Activated naive CD8-positive, alpha-beta T cell treated with anti-CD3 and anti-CD28 coated beads, Interleukin-2, amount 50 U/mL, for 16 hours (primary cell): ENCODE measurements around the gene USP31.

Source experiments
- DNase-seq: peaks from one replicate; pipeline ENCODE4 v3.0.0-alpha.2; 2020; ENCODE audit warnings: low read depth, low spot score

USP31 gene

DNA sequence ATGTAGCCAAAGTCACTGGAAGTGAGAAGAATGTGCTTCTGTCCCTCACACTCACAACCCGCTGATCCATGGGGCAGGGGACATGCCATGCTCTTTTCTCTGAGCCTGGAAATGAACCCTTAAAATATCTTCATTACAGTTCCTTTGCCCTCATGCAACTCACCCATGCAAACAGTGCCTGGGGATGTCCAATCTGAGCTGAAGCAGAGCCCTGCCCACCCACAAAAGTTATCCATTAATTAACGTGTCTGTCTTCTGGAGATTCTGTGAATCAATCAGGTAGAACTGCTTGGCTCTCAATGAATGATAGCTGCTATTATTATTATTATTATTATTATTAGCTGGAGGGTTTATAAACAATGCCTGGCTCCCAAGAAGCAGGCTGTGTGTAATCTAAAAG, 133.7 kb downstream of the USP31 start:
- DNase-seq, result no peak

DNA sequence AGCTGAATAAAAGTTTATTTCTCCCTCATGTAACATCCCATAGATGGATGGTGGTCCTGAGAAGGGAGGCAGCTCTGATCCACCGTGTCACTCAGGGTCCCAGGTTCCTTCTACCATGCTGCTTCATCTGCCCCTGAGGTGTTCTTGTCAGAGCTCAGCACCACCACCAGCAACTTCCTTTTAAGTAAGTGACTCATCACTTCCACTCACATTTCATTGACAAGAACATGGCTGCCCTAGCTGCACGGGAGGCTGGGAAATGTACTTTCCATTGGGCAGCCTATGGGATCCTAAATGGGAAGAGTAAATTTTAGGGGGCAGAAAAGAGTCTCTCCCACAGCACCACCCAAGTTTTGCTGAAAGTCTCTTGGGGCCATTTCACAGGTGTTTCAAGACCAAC, 134.7 kb downstream of the USP31 start:
- DNase-seq, result no peak
